GM04503 (cell line): ENCODE results near the gene AKT1.
A peak's percentile ranks its signal among the peaks of the same experiment; 100 is the strongest.
"Not testable (repeated sequence)": the region's sequence is repeated elsewhere in the genome, so short reads cannot be mapped to it uniquely, and the experiment has no call there.

ENCODE experiments used
- DNase-seq: peaks from one replicate; pipeline ENCODE4 v3.0.0-alpha.2; 2012; ENCODE audit warnings: low read depth

AKT1 gene

DNA sequence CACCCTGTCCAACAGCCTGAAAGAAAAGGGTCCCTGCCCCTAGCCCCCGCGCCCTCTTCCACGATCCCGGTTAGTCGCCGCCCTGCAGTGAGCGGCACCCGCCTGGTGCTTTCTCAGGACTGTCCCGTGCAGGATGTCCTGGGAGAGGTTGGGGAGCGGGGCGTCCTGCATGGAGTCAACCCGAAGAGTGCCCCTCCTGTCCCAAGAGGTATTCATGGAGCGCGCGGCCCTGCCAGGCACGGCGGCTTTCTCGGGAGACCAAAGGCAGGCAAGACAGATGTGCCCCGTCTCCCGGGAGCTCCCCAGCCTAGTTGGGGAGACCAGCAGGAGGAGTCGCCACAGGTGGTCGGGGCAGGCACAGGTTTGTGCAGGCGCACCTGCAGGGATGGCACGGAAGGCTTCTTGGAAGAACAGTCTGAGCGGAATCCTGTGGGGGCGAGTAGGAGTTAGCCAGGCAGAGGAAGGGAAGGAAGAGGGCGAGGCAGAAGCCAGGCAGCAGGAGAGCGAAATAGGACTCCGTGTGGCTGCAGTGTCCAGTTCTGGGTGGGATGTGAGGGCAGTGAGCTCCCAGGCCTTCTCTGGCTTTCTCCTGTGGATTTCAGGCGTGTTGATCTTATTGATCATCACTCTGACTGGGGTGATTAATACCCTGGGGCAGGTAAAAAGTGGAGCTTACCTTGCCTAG lies 41.9 kb downstream of the AKT1 start:
- DNase-seq, result no peak

DNA sequence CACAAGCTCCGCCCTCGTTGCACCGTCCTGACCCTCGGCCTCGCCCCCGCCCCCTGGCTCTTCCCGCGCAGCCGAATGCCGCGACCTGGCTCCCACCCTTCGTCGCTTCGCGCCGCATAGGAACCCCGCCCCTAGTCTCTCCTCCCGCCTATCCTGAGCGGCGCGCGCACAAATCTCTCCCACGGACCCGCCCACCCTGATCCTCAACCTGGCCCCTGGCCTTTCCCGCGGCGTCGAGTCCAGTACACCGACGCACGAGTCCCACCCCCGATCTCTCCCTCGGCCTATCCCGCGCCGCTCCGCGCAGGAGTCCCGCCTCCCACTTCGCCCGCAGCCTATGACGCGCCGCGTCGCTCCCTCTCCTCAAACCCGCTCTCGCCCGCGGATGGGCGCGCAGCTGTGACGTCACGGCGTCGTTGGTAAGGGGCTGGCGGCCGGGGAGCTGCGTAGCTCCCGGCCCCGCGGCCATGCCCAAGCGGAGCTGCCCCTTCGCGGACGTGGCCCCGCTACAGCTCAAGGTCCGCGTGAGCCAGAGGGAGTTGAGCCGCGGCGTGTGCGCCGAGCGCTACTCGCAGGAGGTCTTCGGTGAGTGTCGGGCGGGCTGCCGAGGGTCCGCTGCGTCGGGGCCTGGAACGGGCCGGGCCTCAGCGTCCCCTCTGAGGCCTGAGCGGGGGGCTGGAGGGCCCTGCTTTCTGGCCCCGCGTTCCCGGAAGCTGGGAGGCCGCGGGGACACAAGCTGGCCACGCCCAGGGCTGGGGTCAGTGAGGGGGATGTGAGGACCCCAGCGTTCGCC lies 42.6 kb downstream of the AKT1 start, which contains the start of gene SIVA1:
SIVA1 (plus strand) TSS at position 413 of the 793 bp plus-strand sequence; CDS start at position 468, 55 bp downstream.
- DNase-seq, result peak; percentile 92

DNA sequence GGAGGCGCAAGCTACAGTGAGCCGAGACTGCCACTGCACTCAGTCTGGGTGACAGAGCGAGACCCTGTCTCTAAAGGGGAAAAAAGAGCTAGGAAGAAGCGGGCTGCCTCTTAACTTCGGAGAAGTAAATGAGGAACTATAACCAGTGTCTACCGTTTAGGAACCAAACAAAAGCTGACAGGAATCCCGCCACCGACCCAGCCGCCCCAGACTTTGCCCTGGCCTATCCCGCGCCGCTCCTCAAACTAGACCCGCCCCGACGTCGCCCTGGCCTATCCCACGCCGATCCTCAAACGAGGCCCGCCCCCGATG lies 43.2 kb downstream of the AKT1 start:
- DNase-seq, result no peak

DNA sequence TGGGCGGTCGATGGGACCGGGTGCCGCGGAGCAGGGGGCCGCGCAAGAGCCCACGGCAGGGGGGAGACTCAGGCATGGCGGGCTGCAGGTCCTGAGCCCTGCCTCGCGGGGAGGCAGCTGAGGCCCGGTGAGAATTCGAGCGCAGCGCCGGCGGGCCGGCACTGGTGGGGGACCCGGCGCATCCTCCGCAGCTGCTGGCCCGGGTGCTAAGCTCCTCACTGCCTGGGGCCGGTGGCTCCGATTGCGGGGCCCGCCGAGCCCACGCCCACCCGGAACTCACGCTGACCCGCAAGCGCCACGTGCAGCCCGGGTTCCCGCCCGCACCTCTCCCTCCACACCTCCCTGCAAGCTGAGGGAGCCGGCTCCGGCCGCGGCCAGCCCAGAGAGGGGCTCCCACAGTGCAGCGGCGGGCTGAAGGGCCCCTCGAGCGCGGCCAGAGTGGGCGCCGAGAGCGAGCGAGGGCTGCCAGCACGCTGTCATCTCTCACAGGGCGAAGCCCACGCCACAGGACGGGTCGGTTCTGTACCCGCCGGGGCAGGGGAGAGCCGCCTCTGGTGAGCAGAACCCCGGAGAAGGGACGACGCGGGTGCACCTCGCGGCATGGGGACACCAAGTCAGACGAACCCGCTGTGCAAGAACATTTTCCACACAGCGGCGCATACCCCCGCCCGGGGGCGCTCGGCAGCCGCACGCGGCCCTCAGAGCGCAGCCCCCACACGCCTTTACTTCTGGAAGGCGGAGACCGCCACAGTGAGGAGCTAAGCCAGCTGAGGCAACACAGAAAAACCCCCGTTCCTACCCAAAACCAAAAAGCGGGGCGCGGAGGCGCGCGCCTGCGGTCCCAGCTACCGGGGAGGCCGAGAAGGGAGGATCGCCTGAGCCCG lies 43.8 kb downstream of the AKT1 start:
- no peak for DNase-seq

DNA sequence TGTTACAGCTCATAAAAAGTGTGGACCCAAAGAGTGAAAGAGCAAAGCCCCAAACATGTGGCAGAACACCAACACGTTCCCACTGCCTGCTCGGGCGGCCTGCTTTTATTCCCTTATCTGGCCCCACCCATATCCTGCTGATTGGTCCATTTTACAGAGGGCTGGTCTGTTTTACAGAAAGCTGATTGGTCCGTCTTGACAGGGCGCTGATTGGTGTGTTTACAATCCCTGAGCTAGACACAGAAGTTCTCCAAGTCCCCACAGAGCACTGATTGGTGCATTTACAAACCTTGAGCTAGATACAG lies 44.8 kb downstream of the AKT1 start:
- DNase-seq, result not testable (repeated sequence)

DNA sequence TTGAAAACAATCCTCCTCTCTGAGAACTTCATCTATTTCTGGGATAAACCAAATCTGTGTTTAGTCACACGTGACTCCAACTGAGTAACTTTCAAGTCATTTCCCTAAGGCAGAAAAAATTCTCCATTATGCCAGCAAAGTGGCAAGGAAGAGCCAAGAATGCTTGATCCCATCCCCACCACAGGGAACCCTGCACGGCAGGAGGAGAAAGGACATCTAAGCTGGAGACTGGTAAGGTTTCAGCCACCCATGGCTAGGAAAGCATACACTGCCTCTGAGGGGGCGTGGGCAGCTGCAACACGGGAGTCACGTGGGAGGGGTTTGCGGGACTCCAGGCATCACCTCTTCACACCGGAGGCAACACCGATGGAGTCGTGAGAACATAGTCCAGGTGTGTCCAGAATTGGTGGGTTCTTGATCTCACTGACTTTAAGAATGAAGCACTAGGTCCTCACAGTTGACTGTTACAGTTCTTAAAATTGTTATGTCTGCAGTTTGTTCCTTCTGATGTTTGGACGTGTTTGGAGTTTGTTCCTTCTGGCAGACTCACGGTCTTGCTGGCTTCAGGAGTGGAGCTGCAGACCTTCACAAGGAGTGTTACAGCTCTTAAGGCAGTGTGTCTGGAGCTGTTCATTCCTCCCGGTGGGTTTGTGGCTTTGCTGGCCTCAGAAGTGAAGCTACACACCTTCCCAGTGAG lies 45.3 kb downstream of the AKT1 start:
- DNase-seq, result peak; percentile 32

DNA sequence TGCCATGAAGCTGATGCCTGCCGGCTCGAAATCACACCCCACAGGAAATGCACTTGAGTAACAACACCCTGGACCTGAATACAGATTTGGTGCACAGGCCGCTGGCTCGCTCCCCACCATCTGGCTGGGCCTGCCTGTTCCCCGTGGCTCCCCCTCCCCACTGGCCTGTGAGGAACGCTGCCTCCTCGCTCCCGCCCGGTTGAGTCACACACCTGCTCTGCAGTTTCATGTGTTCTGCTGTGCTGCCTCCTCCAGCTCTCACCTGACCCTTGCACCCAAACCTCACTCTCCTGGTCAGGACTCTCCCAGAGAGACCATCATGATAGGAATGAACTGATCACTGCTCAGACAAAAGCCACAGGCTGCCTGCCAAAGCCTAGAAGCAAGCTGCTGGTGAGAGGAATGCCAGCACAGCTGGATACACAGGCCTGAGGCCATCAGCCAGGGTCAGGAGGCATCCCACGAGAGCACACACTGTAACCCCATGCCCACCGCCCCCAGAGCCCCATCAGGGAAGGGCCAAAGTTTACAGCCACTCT lies 46.4 kb downstream of the AKT1 start:
- DNase-seq, result peak; percentile 39

DNA sequence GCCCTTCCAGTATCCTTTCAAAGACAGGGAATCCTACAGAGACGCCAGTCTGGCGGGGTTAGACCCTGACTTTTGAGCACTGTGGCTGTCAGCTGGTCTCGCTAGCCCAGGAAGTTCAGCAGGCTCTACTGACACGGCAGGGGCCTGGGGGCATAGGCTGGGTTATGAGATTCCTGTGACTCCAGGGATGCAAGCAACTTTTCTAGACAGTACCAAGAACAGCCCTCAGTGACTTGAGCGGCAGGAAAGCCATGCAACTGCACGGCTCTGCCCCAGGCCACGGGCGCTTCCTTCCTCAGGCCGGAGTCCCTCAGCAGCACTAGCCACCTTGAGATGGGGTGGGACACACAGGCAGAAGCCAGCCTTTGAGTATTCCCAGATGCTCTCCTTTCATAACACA lies 47.7 kb downstream of the AKT1 start:
- no peak for DNase-seq

DNA sequence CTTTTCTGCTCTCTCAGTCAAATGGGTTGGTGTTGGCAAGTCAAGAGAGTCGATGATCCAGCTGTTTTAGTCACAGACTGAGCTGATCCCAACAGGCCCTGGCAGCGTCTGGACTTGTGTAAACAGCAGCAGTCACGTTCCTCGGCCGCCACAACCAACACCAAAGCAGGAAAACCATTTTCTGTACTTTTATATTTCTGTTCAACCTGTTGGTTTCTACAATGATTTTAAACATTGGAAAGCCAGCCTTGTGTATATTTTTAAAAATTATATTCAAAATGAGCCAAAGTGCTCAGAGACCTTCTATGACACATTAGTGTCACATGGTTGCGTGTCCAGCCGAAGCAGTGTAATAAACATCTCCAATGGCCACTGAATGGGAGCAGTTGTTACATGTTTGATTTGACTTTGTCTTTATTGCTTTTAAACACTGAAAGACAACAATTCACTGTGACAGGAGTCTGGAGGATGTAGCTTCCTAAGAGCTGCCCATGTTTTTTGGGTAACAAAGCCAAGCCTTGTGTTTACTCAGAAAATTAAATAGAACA lies 48.5 kb downstream of the AKT1 start:
- no peak for DNase-seq

DNA sequence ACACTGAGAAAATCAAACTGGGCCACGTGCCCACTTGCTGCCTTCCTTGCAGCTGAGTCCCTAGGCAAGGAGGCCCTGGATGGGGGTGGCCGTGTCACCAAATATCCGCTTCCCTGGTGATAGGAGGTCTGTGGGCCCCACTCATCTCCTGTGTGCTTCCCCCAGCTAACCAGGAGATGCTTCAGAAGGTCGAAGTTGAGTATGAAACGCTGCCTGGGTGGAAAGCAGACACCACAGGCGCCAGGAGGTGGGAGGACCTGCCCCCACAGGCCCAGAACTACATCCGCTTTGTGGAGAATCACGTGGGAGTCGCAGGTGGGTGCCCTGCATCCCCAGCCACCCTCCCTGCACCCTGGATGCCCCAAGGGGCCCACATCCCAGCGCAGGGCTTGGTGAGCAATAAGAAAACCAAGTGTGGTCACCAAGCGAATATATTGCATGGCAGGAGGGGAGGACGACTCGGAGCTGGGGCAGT lies 49.4 kb downstream of the AKT1 start:
- no peak for DNase-seq

DNA sequence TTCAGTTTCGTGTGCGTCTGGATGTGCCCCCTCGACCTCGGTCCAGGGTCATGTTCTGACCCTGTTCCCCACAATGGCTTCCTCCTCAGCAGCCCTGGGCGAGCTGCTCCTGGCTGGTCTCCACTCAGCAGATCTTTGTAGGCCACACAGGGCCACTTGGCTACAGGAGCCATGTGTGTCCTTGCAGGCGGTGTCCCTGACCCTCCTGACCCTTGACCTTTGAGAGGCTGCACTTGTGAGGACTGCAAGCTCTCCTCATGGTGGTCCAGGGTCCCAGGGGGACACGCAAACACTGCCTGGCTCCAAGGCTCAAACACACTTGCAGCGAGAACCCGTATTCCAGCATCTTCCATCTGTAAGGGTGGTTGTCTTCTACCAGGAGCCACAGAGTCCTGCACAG lies 50.1 kb downstream of the AKT1 start:
- no peak for DNase-seq

DNA sequence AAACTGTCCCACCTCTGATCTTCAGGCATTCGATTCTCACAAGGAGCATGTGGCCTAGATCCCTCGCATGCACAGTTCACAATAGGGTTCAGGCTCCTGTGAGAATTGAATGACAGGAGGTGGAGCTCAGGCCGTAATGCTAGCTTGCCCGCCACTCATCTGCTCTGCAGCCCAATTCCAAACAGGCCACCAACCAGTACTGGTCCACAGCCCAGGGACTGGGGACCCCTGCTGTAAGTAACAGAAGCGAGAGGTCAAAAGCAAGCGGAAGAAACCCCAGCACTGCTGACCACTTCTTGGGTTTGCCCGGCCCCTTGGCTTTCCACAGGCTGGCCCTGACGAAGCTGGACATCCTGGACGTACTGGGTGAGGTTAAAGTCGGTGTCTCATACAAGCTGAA lies 51.1 kb downstream of the AKT1 start:
- DNase-seq, result no peak

DNA sequence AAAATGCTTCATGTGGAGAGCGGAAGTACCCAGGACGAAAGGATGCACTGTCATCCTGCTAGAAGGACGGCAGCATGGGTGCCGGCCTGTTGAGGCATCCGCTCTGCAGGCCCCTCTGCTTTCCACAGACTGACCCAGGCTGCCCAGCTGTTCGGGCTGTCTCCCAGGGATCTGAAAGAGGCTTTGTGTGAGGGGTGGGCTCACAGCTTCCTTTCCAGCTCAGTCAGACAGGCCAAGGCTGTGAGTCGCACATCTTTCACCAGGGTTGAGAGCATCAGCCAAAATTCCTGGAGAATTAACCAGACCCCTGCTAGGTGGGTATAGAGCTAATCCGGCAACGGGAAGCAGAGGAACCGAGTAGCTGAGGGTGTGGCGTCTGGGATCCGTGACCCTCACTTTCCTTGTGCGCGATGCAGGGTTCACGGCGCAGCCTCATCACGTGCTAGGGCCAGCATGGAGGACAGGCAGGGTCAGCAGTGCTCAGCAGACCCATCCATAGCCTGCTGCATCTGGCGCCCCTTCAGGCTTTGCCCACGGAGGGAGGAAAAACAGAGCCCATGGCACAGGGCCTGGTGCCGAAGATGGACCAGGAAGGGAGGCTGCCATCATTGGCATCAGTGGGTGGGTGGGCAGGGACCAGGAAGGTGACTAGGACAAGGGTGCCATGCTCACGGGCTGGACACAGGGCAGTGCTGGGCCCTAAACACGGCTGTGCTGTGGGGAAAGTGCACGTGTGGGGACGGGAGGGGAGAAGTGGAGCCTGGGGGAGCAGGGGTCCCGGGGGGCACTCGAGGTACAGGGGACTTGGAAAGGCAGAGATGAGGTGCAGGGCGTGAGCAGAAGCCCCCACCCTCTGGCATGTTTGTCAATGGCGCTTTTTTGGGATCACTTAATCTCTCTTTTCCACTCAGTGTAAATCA lies 51.8 kb downstream of the AKT1 start:
- DNase-seq, result no peak

DNA sequence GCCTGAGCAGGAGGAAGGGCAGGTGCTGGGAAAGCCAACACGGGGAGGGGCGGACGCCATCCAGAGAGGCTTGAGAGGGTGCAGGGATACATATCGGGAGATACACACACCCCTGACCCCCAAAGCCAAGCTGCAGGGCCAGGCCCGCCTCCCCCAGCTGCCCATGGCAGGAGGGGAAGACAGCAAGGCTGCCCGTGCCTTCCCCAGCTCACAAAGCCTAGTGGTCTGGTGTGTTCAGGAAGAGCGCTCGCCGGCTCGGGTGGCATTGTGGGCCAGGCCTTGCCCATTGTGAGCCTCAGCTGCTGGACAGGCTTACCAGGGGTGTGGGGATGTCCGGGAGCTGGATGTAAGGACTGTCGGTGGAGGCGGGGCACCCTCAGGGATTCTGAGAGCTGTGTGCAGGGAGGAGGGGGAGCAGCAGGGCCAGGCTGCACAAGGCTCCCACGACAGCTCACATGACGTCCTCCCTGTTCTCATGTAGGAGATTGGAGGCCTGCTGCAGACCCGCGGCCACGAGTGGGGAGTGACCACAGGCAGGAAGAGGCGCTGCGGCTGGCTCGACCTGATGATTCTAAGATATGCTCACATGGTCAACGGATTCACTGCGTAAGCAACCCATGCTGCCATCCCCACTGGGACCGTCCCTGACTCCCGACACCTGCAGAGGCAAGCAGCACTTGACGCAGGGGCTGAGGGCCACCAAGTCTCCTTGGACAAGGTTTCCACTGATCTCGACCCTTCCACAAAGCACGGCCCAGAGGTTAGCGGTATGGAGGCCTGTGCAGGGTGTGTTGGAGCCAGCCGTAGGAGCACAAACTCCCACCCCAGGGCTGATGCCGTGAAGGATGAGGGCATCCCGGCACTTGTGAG lies 52.7 kb downstream of the AKT1 start:
- no peak for DNase-seq

DNA sequence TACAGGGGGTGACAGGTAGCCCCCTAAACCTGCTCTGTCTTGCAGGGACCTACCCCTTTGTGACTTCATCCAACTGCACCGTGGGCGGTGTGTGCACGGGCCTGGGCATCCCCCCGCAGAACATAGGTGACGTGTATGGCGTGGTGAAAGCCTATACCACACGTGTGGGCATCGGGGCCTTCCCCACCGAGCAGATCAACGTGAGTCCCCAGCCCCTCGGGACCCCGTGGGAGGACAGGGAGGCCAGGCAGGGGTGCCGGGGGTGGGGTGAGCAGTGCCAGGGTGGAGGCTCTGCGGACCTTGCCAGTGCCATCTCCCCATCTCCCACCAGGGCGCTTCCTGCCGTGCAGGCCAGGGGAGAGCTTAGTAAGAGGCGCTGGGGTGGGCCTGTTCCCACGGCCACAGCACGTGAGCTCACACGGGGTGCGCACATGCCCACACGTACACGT lies 53.7 kb downstream of the AKT1 start:
- no peak for DNase-seq

DNA sequence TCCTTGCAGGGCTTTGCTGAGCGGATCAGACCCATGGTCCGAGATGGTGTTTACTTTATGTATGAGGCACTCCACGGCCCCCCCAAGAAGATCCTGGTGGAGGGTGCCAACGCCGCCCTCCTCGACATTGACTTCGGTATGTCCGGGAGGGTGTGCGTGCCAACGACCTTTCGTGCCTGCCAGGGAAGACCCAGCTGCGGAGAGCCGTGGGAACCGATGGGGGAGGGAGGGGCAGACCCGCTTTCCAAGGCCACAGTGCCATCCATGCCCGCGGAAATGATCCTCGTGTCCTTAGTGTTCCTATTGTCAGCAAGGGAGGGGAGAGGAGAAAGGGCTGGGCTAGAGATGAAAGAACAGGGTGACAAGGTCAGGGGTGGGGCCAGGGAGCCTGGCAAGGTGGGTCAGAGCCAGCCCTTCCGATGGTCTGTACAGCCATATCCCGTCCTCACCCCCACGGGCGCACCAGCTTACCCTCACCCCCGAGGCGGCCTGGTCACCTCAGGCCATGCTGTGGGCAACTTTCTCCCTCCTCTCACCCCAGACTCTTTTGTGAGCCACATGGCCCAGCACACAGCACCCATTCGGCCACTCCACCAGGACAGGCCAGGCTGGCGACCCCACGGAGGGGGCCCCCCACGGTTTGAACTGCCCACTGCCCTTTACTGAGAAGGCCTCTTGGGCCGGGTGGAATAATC lies 54.3 kb downstream of the AKT1 start:
- no peak for DNase-seq

DNA sequence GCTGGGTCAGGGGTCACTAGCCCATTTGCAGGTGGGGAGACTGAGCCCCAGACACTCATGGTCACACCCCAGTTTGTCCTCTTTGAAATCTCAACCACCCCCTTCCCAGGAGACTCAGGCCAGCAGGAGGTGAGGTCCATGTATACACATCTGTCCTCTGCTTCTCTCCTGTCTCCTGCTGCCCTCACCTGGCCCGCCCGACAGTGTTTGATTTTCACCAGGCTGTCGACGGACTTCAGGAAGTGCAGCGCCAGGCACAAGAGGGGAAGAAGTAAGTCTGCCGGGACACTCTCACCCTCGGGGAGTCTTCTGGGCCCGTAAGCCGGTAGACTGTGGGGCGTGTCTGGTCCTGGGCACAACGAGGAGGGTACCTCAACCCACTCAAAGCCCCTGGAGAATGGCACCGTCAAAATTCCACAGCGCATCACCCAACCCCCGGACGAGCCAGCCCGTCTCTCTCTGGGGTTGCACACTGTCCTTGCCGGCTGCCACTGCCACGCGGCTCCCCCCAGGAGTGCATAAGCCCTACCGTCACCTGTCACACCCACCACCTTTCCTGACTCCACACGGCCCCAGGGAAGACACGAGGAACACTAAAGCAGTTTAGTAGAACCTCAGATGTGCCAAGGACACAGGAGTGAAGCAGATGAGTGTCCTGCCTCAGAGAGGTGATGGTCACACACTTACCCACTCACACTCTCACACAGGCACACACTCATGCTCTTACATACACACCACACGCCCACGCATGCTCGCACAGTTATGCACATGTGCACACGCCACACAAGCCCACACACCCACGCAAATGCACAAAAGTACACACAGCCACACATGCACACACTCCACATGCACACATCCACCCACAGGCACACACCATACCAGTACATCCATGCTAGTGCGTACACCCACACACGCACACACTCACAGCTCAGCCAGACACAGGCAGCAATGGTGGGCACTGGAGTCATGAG lies 55.7 kb downstream of the AKT1 start:
- no peak for DNase-seq

DNA sequence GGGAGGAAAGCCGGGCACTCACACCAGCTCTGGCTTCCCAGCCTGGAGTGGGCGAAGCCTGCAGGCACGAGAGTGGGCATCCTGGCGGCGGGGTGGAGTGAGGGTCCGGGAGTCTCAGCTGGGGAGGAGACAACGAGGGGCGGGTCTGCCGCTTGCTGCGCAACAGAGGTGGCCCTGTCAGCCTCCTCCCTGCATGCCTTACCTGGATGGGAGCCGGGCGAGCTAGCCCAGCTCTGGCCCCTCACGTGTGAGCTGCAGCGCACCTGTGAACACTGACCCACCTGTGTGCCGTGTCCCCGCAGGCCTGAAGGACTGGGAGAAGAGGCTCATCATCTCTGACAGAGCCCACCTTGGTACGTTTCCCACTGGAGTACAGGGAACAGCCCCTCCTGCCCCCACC lies 56.5 kb downstream of the AKT1 start:
- no peak for DNase-seq
